ENCODE measurements around the gene LRRC27. TPM values are rescaled to one million over a fixed set of nuclear protein-coding genes. Genes with fewer than 3 reads are reported as not detected.

Gene LRRC27
- total and polyA plus RNA-seq, 7 experiments from 2014 or later, result 1.8 to 10.8 (median 6.0) TPM

DNA sequence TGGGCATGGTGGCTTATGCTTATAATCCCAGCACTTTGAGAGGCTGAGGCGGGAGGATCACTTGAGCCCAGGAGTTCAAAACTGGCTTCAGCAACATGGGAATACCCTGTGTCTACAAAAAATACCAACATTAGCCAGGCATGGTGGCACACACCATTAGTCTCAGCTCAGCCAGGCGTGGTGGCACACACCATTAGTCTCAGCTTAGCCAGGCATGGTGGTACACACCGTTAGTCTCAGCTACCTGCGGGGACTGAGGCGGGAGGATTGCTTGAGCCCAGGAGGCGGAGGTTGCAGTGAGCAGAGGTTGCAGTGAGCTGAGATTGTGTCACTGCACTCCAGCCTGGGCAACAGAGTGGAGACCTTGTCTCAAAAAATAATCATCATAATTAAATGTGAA, 9.0 kb downstream of the LRRC27 start:
- POLR2A ChIA-PET, result no interaction called here
- H3K27me3 Mint-ChIP-seq, result no peaks in the 10 kb centered on the region
- peaks cover 9 to 20% (median 16%) of the 10 kb centered on the region in 7 donors for H3K4me1 Mint-ChIP-seq
- H3K36me3 ChIP-seq (ENCODE audit: control insufficient read depth in 2 of 3, insufficient read depth in 3 of 3, low read length in 3 of 3), result peaks cover 0 to 7% (median 0%) of the 10 kb centered on the region in 3 experiments
- intact Hi-C loops (cut with micrococcal nuclease), result no loop called here
- H3K36me3 Mint-ChIP-seq, result peaks cover 2 to 31% (median 23%) of the 10 kb centered on the region in 5 donors
- H3K9me3 Mint-ChIP-seq, result peaks cover 0 to 16% (median 8%) of the 10 kb centered on the region in 11 donors
- H3K4me3 ChIP-seq (ENCODE audit: low read length), result no peak overlapping the region
- no peak overlapping the region for H3K27ac Mint-ChIP-seq
- H3K9me3 ChIP-seq (ENCODE audit: control insufficient read depth in 2 of 3, low read length in 3 of 3), result peaks cover 0 to 3% (median 0%) of the 10 kb centered on the region in 3 experiments
- H3K4me1 ChIP-seq (ENCODE audit: control insufficient read depth in 2 of 2, insufficient read depth in 2 of 2, low read length in 2 of 2), result peaks cover 4% of the 10 kb centered on the region in 2 donors
- ATAC-seq (no peak), DNase-seq (no peak)
- no peak overlapping the region for H3K4me3 Mint-ChIP-seq
- CTCF ChIA-PET, result no interaction called here
- H3K27ac ChIP-seq (ENCODE audit: low read depth, low read length), result no peak overlapping the region
- no peaks in the 10 kb centered on the region for H3K27me3 ChIP-seq (ENCODE audit: control insufficient read depth in 2 of 2, insufficient read depth in 2 of 2, low read length in 2 of 2)

DNA sequence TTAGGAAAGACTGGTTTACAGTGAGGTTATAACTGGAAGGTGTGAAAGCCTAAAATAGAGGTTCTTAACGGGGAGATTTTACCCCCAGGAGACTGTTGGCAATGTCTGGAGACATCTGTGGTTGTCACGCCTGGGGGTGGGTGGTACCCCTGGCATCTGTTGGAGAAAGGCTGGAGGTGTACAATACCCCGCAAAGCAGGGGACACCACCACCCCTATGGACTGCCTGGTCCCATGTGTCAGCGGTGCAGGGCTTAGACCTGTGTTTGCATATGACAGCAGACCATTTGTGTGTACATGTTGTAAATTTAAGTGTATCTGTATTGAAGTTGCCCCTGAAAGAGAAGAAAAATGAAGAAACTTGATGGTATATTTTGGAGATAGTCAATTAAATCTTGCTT, 9.8 kb downstream of the LRRC27 start:
- DNase-seq (no peak), ATAC-seq (no peak)
- intact Hi-C loops (cut with micrococcal nuclease), result no loop called here
- Histone ChIP-seq H3K4me1 (ENCODE audit: control insufficient read depth in 2 of 2, insufficient read depth in 2 of 2, low read length in 2 of 2) (no peaks in the 10 kb centered on the region), H3K27ac (ENCODE audit: low read depth, low read length) (no peak overlapping the region), H3K9me3 (ENCODE audit: control insufficient read depth in 2 of 3, low read length in 3 of 3) (peaks cover 0 to 3% (median 0%) of the 10 kb centered on the region in 3 experiments), H3K27me3 (ENCODE audit: control insufficient read depth in 2 of 2, insufficient read depth in 2 of 2, low read length in 2 of 2) (no peaks in the 10 kb centered on the region), H3K4me3 (ENCODE audit: low read length) (no peak overlapping the region), H3K36me3 (ENCODE audit: control insufficient read depth in 2 of 3, insufficient read depth in 3 of 3, low read length in 3 of 3) (peaks cover 0 to 7% (median 0%) of the 10 kb centered on the region in 3 experiments)
- POLR2A ChIA-PET, result interaction anchor here (0.7 kb wide), 1 partner anchor 60 kb away, joined by 3 read pairs; no protein-coding TSS in a partner anchor
- Mint-ChIP-seq H3K4me3 (no peak overlapping the region), H3K9me3 (peaks cover 0 to 16% (median 8%) of the 10 kb centered on the region in 11 donors), H3K4me1 (peaks cover 8 to 13% (median 9%) of the 10 kb centered on the region in 7 donors), H3K36me3 (peaks cover 2 to 35% (median 23%) of the 10 kb centered on the region in 5 donors), H3K27ac (no peak overlapping the region), H3K27me3 (no peaks in the 10 kb centered on the region)
- CTCF ChIA-PET, result interaction anchor here (0.8 kb wide), 1 partner anchor 118 kb away, joined by 3 read pairs; no protein-coding TSS in a partner anchor

DNA sequence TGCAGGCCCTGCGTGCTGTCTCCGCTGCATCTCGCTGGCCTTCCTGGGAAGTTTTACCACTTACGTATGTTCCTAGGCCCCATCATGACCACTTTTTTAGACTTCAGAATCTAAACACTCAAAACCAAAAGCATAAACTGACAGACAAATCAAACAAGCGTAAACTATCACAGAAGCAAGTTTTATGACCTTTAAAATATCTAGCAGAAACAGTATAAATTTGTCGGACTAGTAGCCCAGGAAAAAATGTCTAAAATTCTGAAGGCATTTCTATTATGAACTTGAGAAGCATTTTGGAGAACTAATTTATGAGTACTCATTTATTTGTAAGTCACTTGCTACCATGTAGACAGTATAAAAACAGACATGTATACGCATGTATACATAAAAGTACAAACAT, 10.6 kb downstream of the LRRC27 start:
- POLR2A ChIA-PET, result no interaction called here
- DNase-seq (no peak), ATAC-seq (no peak)
- H3K36me3 Mint-ChIP-seq, result peaks cover 2 to 40% (median 26%) of the 10 kb centered on the region in 5 donors
- CTCF ChIA-PET, result interaction anchor here (0.6 to 1.2 kb wide), 4 partner anchors 8 to 119 kb away, joined by 3 to 6 read pairs (median 4); no protein-coding TSS in a partner anchor
- Histone ChIP-seq H3K36me3 (ENCODE audit: control insufficient read depth in 2 of 3, insufficient read depth in 3 of 3, low read length in 3 of 3) (peaks cover 0 to 7% (median 0%) of the 10 kb centered on the region in 3 experiments), H3K4me1 (ENCODE audit: control insufficient read depth in 2 of 2, insufficient read depth in 2 of 2, low read length in 2 of 2) (no peaks in the 10 kb centered on the region), H3K4me3 (ENCODE audit: low read length) (no peak overlapping the region), H3K27me3 (ENCODE audit: control insufficient read depth in 2 of 2, insufficient read depth in 2 of 2, low read length in 2 of 2) (no peaks in the 10 kb centered on the region), H3K27ac (ENCODE audit: low read depth, low read length) (no peak overlapping the region), H3K9me3 (ENCODE audit: control insufficient read depth in 2 of 3, low read length in 3 of 3) (peaks cover 0 to 3% (median 0%) of the 10 kb centered on the region in 3 experiments)
- no peak overlapping the region for H3K4me3 Mint-ChIP-seq
- peaks cover 0 to 16% (median 8%) of the 10 kb centered on the region in 11 donors for H3K9me3 Mint-ChIP-seq
- intact Hi-C loops (cut with micrococcal nuclease), result no loop called here
- no peak overlapping the region for H3K27ac Mint-ChIP-seq
- peaks cover under 1 to 5% (median 2%) of the 10 kb centered on the region in 7 donors for H3K4me1 Mint-ChIP-seq
- H3K27me3 Mint-ChIP-seq, result no peaks in the 10 kb centered on the region

DNA sequence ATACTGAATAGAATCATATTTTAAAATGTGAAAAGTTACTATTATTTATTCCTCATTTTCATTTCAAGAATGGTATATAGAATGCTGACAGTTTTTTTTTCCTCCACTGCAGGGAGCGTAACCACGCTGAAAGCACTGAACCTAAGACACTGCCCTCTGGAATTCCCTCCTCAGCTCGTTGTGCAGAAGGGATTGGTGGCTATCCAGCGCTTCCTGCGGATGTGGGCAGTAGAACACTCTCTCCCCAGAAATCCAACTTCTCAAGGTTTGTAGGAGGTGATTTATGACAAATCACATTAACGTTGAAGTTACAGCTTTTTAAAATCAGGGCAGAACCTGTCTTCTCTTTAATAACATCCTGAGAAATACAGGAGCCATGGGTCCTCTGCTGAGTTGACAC, 12.4 kb downstream of the LRRC27 start:
- ATAC-seq, result no peak
- peaks cover 0 to 3% (median 0%) of the 10 kb centered on the region in 7 donors for H3K4me1 Mint-ChIP-seq
- H3K9me3 Mint-ChIP-seq, result peaks cover 0 to 16% (median 8%) of the 10 kb centered on the region in 11 donors
- H3K4me1 ChIP-seq (ENCODE audit: control insufficient read depth in 2 of 2, insufficient read depth in 2 of 2, low read length in 2 of 2), result no peaks in the 10 kb centered on the region
- no peak overlapping the region for H3K27ac ChIP-seq (ENCODE audit: low read depth, low read length)
- DNase-seq, result no peak
- peaks cover 0 to 3% (median 0%) of the 10 kb centered on the region in 3 experiments for H3K9me3 ChIP-seq (ENCODE audit: control insufficient read depth in 2 of 3, low read length in 3 of 3)
- H3K27me3 Mint-ChIP-seq, result no peaks in the 10 kb centered on the region
- H3K27ac Mint-ChIP-seq, result no peak overlapping the region
- peaks cover 0 to 11% (median 0%) of the 10 kb centered on the region in 3 experiments for H3K36me3 ChIP-seq (ENCODE audit: control insufficient read depth in 2 of 3, insufficient read depth in 3 of 3, low read length in 3 of 3)
- H3K36me3 Mint-ChIP-seq, result peaks cover 2 to 40% (median 26%) of the 10 kb centered on the region in 5 donors
- H3K4me3 ChIP-seq (ENCODE audit: low read length), result no peak overlapping the region
- intact Hi-C loops (cut with micrococcal nuclease), result no loop called here
- no peak overlapping the region for H3K4me3 Mint-ChIP-seq
- POLR2A ChIA-PET, result no interaction called here
- CTCF ChIA-PET, result no interaction called here
- no peaks in the 10 kb centered on the region for H3K27me3 ChIP-seq (ENCODE audit: control insufficient read depth in 2 of 2, insufficient read depth in 2 of 2, low read length in 2 of 2)

DNA sequence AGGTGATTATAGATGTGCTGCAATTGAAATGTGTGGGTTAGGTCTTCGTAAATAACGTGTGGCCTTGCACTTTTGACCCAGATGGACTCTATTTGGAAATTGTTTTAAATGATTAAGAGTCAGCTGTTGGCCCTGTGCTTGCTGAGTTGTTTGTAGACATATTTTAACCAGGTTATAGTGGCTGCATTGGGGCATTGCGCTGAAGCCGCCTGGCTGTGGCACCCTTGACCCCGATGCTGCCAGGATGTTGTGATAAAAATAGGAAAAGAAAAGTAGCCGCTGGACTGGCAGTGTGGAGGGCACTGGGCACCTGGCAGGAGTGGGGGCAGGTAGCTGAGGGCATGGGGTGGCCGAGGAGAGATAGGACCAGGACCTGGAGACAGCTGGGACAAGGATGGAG, 13.4 kb downstream of the LRRC27 start:
- peaks cover 0 to 3% (median 0%) of the 10 kb centered on the region in 3 experiments for H3K9me3 ChIP-seq (ENCODE audit: control insufficient read depth in 2 of 3, low read length in 3 of 3)
- Mint-ChIP-seq H3K4me1 (no peaks in the 10 kb centered on the region), H3K27ac (no peak overlapping the region), H3K4me3 (no peak overlapping the region), H3K36me3 (peaks cover 2 to 40% (median 26%) of the 10 kb centered on the region in 5 donors), H3K27me3 (no peaks in the 10 kb centered on the region), H3K9me3 (peaks cover 0 to 16% (median 8%) of the 10 kb centered on the region in 11 donors)
- ATAC-seq, result no peak
- no peaks in the 10 kb centered on the region for H3K27me3 ChIP-seq (ENCODE audit: control insufficient read depth in 2 of 2, insufficient read depth in 2 of 2, low read length in 2 of 2)
- POLR2A ChIA-PET, result no interaction called here
- H3K36me3 ChIP-seq (ENCODE audit: control insufficient read depth in 2 of 3, insufficient read depth in 3 of 3, low read length in 3 of 3), result peaks cover 0 to 11% (median 0%) of the 10 kb centered on the region in 3 experiments
- intact Hi-C loops (cut with micrococcal nuclease), result no loop called here
- no peak overlapping the region for H3K4me3 ChIP-seq (ENCODE audit: low read length)
- DNase-seq, result no peak
- no peak overlapping the region for H3K27ac ChIP-seq (ENCODE audit: low read depth, low read length)
- no peaks in the 10 kb centered on the region for H3K4me1 ChIP-seq (ENCODE audit: control insufficient read depth in 2 of 2, insufficient read depth in 2 of 2, low read length in 2 of 2)
- CTCF ChIA-PET, result no interaction called here

DNA sequence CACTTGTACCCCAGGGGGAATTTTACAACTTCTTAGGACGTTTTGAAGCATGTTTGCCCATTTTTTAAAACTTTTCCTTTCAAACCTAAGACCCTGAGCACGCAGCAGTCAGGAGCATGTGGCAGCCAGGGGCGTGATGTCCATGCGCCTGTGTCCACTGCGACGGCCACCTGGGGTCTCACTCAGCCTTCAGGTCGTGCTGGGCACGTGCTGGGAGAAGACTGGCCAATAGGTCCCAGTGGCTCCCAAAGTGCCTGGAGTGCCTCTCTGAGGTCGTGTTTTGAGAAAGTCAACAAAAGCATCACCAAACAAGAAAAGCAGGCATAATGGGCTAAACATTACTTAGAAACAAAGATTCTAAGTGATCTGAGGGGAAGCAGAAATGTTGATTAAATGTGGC, 14.8 kb downstream of the LRRC27 start:
- CTCF ChIA-PET, result no interaction called here
- Histone ChIP-seq H3K4me1 (ENCODE audit: control insufficient read depth in 2 of 2, insufficient read depth in 2 of 2, low read length in 2 of 2) (no peaks in the 10 kb centered on the region), H3K4me3 (ENCODE audit: low read length) (no peak overlapping the region), H3K36me3 (ENCODE audit: control insufficient read depth in 2 of 3, insufficient read depth in 3 of 3, low read length in 3 of 3) (peaks cover 0 to 11% (median 0%) of the 10 kb centered on the region in 3 experiments), H3K27me3 (ENCODE audit: control insufficient read depth in 2 of 2, insufficient read depth in 2 of 2, low read length in 2 of 2) (no peaks in the 10 kb centered on the region), H3K9me3 (ENCODE audit: control insufficient read depth in 2 of 3, low read length in 3 of 3) (peaks cover 0 to 1% (median 0%) of the 10 kb centered on the region in 3 experiments), H3K27ac (ENCODE audit: low read depth, low read length) (no peak overlapping the region)
- intact Hi-C loops (cut with micrococcal nuclease), result no loop called here
- DNase-seq (no peak), ATAC-seq (no peak)
- Mint-ChIP-seq H3K4me3 (no peak overlapping the region), H3K4me1 (peaks cover 0 to 2% (median 0%) of the 10 kb centered on the region in 7 donors), H3K9me3 (peaks cover 0 to 8% (median 4%) of the 10 kb centered on the region in 11 donors), H3K36me3 (peaks cover 2 to 33% (median 21%) of the 10 kb centered on the region in 5 donors), H3K27me3 (no peaks in the 10 kb centered on the region), H3K27ac (peak overlapping the region in 1 of 9 donors; percentile 74)
- POLR2A ChIA-PET, result no interaction called here
